ENCODE measurements around the gene TGM1. TPM values are rescaled to one million over a fixed set of nuclear protein-coding genes. Genes with fewer than 3 reads are reported as not detected.
A peak's percentile ranks its signal among the peaks of the same experiment; 100 is the strongest.

Gene TGM1
- total and polyA plus RNA-seq, 2 experiments from 2014 or later: 0.31 to 0.63 TPM

GRCh38 chr14:24310646-24311604 is 47.9 kb upstream of the TGM1 start, which contains the start of gene LTB4R:
TSS of gene LTB4R (plus strand) at chr14:24311502. CDS start at chr14:24315652, 4,150 bp downstream.
- H3K36me3 ChIP-seq (ENCODE audit: insufficient read depth): no peaks in the 10 kb centered on the region
- TF ChIP-seq EZH2phosphoT487 (IDR thresholded peaks at IDR 0.05; ENCODE audit: unreplicated experiment): no peak
- peak in 1 of 2 experiments; percentile 42; a peak in 1 of 4 replicates for TF ChIP-seq CTCF (conservative IDR thresholded peaks at IDR 0.05; ENCODE audit: low read depth in 2 of 2)
- no peaks in the 10 kb centered on the region; the same call in none of the 2 replicates for H4K20me1 ChIP-seq (replicated peaks; ENCODE audit: insufficient read depth)
- H3K9me3 Mint-ChIP-seq: no peaks in the 10 kb centered on the region
- peaks cover 18% of the 10 kb centered on the region; the same call in 1 of the 2 replicates for H3K27me3 ChIP-seq (ENCODE audit: insufficient read depth)
- peaks cover 4% of the 10 kb centered on the region; the same call in 1 of the 2 replicates for H3K4me1 ChIP-seq (ENCODE audit: insufficient read depth)
- peak within 1 kb of the TSS; percentile 68 for H3K4me2 ChIP-seq
- H3F3A ChIP-seq (replicated peaks; ENCODE audit: low read depth): no peaks in the 10 kb centered on the region
- no peaks in the 10 kb centered on the region for H3K79me2 ChIP-seq (replicated peaks; ENCODE audit: insufficient read depth)
- peak within 1 kb of the TSS; percentile 51 for H3K4me3 ChIP-seq
- peak; percentile 79 for ATAC-seq
- peak within 1 kb of the TSS; percentile 63 for H3K4me3 Mint-ChIP-seq
- peak; percentile 79 for DNase-seq (ENCODE audit: low spot score)
- H3K4me1 Mint-ChIP-seq: peaks cover 15% of the 10 kb centered on the region
- peaks cover 33% of the 10 kb centered on the region for H3K36me3 Mint-ChIP-seq (ENCODE audit: low read depth)
- no peak within 1 kb of the TSS for H3K27ac Mint-ChIP-seq
- no peaks in the 10 kb centered on the region for H3K9me2 ChIP-seq (ENCODE audit: insufficient read depth)
- H2AFZ ChIP-seq: no peak within 1 kb of the TSS
- H3K27me3 Mint-ChIP-seq (ENCODE audit: insufficient read depth, low read depth, poor library complexity): peaks cover 32% of the 10 kb centered on the region
- H3K27ac ChIP-seq (ENCODE audit: low read depth): no peak within 1 kb of the TSS

- H3K36me3 ChIP-seq (ENCODE audit: insufficient read depth): no peaks in the 10 kb centered on the region
- no peak overlapping the region for H3K27ac Mint-ChIP-seq
- no peak overlapping the region for H3K27ac ChIP-seq (ENCODE audit: low read depth)
- no peaks in the 10 kb centered on the region for H3F3A ChIP-seq (replicated peaks; ENCODE audit: low read depth)
- H3K4me2 ChIP-seq: peak overlapping the region; percentile 68; the same call in 1 of the 2 replicates
- peak overlapping the region; percentile 51; the same call in 1 of the 2 replicates for H3K4me3 ChIP-seq
- ATAC-seq: no peak
- H3K4me1 Mint-ChIP-seq: peaks cover 15% of the 10 kb centered on the region
- H4K20me1 ChIP-seq (replicated peaks; ENCODE audit: insufficient read depth): no peaks in the 10 kb centered on the region; the same call in none of the 2 replicates
- H3K9me2 ChIP-seq (ENCODE audit: insufficient read depth): no peaks in the 10 kb centered on the region
- no peaks in the 10 kb centered on the region for H3K9me3 Mint-ChIP-seq
- H3K79me2 ChIP-seq (replicated peaks; ENCODE audit: insufficient read depth): no peaks in the 10 kb centered on the region
- H3K36me3 Mint-ChIP-seq (ENCODE audit: low read depth): peaks cover 40% of the 10 kb centered on the region
- H2AFZ ChIP-seq: no peak overlapping the region
- H3K4me1 ChIP-seq (ENCODE audit: insufficient read depth): peaks cover 4% of the 10 kb centered on the region; the same call in 1 of the 2 replicates
- H3K27me3 ChIP-seq (ENCODE audit: insufficient read depth): peaks cover 16% of the 10 kb centered on the region; the same call in 1 of the 2 replicates
- H3K27me3 Mint-ChIP-seq (ENCODE audit: insufficient read depth, low read depth, poor library complexity): peaks cover 30% of the 10 kb centered on the region
- H3K4me3 Mint-ChIP-seq: peak overlapping the region; percentile 63
- DNase-seq (ENCODE audit: low spot score): no peak
- TF ChIP-seq ZNF331 (CRISPR knock-in tag; IDR thresholded peaks at IDR 0.05; ENCODE audit: low read depth) (no peak), NANOG (IDR thresholded peaks at IDR 0.05; ENCODE audit: borderline replicate concordance) (no peak), JUNB (IDR thresholded peaks at IDR 0.05; ENCODE audit: unreplicated experiment) (no peak), ZNF462 (CRISPR knock-in tag; IDR thresholded peaks at IDR 0.05) (no peak), ZNF114 (CRISPR knock-in tag; IDR thresholded peaks at IDR 0.05) (no peak), REST (IDR thresholded peaks at IDR 0.05; ENCODE audit: unreplicated experiment) (no peak)
Measured at GRCh38 chr14:24310265-24310645, 47.3 kb upstream of the TGM1 start.
